22Rv1 (cell line): ENCODE data around the gene FADS1.

ENCODE experiments used
- H3K27ac ChIP-seq: fragments of 450-650 bp; 2 replicates; pipeline ENCODE4 v1.5.1; 2017
- ZFX ChIP-seq: fragments of 450-650 bp; IDR thresholded peaks from 2 replicates; pipeline ENCODE4 v1.6.1; 2017; ENCODE audit warnings: antibody characterized with exemption, borderline replicate concordance
- TF ChIP-seq, protein P1 (sequence below): fragments of 450-650 bp; IDR thresholded peaks from 2 replicates; pipeline ENCODE4 v1.5.1; 2017; ENCODE audit warnings: mild to moderate bottlenecking

Gene FADS1

DNA sequence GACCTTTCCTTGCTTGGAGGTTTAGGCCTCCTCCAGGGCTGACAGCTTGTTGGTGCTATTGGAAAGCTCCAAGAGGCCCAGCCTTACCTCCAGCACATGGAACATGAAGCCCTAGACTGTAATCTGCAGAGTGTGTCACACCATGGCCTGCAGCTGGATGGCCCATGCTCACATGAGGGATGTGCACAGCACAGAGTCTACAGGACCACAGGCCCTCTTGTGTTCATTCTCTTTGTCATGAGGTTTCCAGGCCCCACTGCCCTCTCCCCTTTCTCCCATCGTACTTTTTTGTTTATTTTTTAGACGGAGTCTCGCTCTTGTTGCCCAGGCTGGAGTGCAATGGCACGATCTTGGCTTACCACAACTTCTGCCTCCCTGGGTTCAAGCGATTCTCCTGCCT, 10.0 kb downstream of the FADS1 start:
- no peak overlapping the region for H3K27ac ChIP-seq
- TF ChIP-seq ZFX: no peak
- TF ChIP-seq, protein P1, sequence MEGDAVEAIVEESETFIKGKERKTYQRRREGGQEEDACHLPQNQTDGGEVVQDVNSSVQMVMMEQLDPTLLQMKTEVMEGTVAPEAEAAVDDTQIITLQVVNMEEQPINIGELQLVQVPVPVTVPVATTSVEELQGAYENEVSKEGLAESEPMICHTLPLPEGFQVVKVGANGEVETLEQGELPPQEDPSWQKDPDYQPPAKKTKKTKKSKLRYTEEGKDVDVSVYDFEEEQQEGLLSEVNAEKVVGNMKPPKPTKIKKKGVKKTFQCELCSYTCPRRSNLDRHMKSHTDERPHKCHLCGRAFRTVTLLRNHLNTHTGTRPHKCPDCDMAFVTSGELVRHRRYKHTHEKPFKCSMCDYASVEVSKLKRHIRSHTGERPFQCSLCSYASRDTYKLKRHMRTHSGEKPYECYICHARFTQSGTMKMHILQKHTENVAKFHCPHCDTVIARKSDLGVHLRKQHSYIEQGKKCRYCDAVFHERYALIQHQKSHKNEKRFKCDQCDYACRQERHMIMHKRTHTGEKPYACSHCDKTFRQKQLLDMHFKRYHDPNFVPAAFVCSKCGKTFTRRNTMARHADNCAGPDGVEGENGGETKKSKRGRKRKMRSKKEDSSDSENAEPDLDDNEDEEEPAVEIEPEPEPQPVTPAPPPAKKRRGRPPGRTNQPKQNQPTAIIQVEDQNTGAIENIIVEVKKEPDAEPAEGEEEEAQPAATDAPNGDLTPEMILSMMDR: no peak

DNA sequence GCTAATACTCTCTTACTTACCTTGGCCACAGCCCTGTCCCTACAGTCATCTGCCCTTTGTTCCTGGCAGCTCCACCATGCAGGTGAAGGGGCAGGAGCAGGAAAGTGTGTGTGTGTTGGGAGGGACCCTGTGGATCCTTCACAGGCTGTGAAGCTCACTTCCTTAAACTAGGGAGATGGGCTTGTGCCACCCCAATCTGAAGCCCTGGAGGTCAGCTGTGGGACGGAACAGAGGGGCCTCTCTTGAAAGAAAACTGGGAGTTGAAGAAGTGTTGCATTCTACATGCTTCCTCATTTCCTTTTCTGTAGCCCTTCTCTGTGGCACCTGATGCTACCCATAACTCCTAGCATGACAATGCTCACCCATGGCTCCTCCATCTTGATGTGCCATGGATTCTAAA, 11.7 kb downstream of the FADS1 start:
- no peak overlapping the region for H3K27ac ChIP-seq
- TF ChIP-seq, protein P1: no peak
- TF ChIP-seq ZFX: no peak

DNA sequence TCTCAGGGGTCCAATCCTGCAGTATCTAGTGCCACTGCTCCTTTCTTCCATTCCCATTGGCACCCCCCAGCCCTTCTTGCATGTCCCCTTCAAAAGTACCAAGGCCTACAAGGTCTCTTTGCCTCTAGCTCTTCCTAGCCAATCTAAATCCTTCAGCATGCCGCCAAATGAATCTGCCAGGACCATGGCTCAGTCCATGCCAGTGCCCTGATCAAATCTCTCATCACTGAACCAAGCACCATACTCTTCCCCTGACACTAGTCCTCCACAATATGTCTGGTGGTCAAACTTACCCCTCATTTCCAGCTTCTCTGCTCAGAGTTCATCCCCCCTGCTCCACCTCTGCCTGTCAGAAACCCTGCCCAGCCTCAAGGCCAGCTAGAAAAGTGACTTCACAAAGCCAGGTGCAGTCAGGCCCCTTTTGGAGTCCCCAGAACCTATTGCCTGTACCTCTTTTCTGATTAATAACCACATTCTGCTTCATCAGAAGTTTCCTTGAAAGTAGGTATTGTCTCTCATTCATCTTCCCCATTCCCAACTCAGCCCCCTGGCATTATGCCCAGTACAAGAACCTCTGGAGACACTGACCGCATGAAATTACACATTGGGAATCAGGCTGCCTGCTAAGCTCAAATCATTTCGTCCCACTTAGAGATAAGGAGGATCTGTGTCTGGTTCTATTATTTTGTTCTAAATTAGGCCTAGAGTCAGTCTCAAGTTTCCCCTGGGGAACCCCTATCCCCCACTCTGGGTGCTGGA, 12.7 kb downstream of the FADS1 start:
- TF ChIP-seq, protein P1: no peak
- TF ChIP-seq ZFX: no peak
- H3K27ac ChIP-seq: no peak overlapping the region

DNA sequence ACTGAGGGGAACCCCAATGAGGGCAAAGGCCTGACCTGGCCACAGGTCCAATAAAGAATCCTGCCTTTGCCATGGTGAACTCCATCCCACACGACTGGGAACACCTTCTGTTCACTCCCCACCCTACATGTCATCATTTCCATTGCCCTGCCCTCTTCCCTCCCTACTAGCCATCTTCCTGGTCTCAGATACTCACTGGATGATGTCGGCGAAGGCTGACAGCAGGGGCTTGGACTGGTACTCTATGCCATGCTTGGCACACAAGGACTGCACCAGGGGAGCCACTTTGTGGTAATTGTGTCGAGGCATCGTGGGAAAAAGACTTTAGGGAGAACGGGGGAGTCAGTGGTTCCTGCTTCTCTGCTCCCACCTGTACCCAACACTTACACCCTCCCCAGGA, 14.2 kb downstream of the FADS1 start:
- H3K27ac ChIP-seq: no peak overlapping the region
- TF ChIP-seq ZFX: no peak
- TF ChIP-seq, protein P1: no peak

DNA sequence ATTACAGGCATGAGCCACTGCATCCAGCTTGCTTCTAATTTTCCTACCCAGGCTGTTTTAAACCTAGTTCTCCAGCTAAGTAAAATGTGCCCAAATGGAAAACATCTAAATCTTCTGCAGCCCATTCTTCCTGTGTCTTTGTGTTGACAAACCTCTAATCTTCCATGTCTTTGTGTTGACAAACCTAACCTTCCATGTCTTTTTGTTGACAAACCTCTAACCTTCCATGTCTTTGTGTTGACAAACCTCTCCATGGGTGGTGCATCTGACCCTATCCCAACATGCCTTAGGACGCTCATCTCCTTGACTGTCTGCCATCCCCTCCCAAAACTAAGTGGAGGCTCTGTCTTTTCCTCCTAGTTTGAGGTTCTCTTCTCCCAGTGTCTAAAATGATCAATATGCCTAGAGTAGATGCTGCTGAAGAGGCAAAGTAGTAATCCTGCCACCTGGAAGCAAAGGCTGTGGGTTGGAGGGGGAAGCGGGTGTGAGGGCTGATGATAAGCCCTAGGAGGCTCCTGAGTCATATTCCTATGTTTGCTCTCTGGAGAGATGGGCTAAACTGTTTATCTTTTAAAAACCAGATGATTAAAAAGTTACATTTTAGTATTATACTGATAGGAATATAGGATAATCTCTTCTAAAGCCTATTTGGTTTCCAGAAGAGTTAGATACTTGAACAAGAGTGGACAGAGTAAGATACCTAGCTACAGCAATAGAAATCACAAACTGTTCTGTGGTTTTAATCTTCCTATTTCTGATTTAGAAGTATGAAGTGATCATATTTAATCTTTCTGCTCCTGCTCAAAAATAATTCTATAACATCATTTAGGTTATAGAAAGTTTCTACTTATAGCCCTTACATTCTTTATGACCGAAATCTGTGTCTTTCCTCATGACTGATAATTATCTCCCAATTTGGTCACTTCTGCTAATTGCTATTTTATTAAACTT, 16.2 kb downstream of the FADS1 start:
- H3K27ac ChIP-seq: peak overlapping the region; percentile 46
- TF ChIP-seq ZFX: no peak
- TF ChIP-seq, protein P1: no peak

DNA sequence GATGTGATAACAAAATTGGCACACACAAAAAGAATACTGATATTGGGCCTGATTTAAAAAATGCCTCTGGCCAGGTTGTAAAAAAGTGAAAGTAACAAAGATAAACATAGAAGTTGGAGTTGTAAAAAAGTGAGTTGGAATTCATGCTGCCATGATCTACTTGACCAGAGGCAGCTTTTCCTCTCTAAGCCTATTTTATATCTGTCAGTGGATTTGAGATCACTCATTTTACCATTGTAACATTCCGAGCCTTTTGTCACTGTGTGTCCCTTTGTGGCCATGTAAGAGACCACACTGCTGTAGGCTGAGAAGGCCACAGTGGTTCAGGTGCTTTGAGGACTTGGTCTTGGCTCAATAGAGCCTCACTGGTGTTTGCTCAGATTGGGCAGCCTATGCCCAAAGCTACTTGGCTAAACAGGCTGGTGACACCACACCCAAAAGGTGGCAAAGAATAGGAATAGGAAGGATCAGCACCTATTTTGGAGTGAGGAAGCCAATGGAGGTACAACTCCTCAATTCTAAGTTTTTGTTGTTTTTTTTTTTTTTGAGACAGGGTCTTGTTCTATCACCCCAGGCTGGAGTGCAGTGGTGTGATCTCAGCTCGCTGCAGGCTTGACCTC, 17.0 kb downstream of the FADS1 start:
- TF ChIP-seq ZFX: no peak
- TF ChIP-seq, protein P1: no peak
- H3K27ac ChIP-seq: peak overlapping the region; percentile 46
